MM.1S (cell line): ENCODE results near the gene TANGO2.

Source experiments
- DNase-seq: peaks from one replicate; pipeline ENCODE4 v3.0.0-alpha.2; 2015
- H2AFZ ChIP-seq: fragments of 300-600 bp; sonication (generic); 2 replicates; pipeline ENCODE4 v1.6.0; 2016; ENCODE audit warnings: antibody characterized with exemption, low read length
- H3F3A ChIP-seq: fragments of 300-600 bp; sonication (generic); 2 replicates; pipeline ENCODE4 v1.6.1; 2016; ENCODE audit warnings: mild to moderate bottlenecking, antibody characterized with exemption, low read length, moderate library complexity, mixed read lengths; ENCODE audit not compliant: insufficient read depth
- H3K27ac ChIP-seq: fragments of 300-600 bp; sonication (generic); 2 replicates; pipeline ENCODE4 v1.5.1; 2016; ENCODE audit warnings: mild to moderate bottlenecking, low read length
- H3K27me3 ChIP-seq: fragments of 300-600 bp; sonication (generic); replicated peaks from 2 replicates; pipeline ENCODE4 v1.6.0; 2016; ENCODE audit warnings: low read length; ENCODE audit not compliant: insufficient read depth
- H3K36me3 ChIP-seq: fragments of 300-600 bp; sonication (generic); replicated peaks from 2 replicates; pipeline ENCODE4 v1.6.1; 2016; ENCODE audit warnings: mild to moderate bottlenecking, low read length, mixed read lengths; ENCODE audit not compliant: insufficient read depth
- H3K4me1 ChIP-seq: fragments of 300-600 bp; sonication (generic); 2 replicates; pipeline ENCODE4 v1.6.1; 2016; ENCODE audit warnings: low read length, mixed read lengths
- H3K4me2 ChIP-seq: fragments of 300-600 bp; sonication (generic); 2 replicates; pipeline ENCODE4 v1.6.0; 2016; ENCODE audit warnings: low read depth, low read length
- H3K4me3 ChIP-seq: fragments of 300-600 bp; sonication (generic); 2 replicates; pipeline ENCODE4 v1.5.1; 2016; ENCODE audit warnings: low read length, mixed read lengths
- H3K79me2 ChIP-seq: fragments of 300-600 bp; sonication (generic); 2 replicates; pipeline ENCODE4 v1.6.1; 2016; ENCODE audit warnings: mixed run types, low read length, mixed read lengths
- H3K9ac ChIP-seq: fragments of 300-600 bp; sonication (generic); 2 replicates; pipeline ENCODE4 v1.6.1; 2016; ENCODE audit warnings: low read length, mixed read lengths
- H3K9me2 ChIP-seq: fragments of 300-600 bp; sonication (generic); replicated peaks from 2 replicates; pipeline ENCODE4 v1.6.1; 2016; ENCODE audit warnings: mild to moderate bottlenecking, low read length, mixed read lengths; ENCODE audit not compliant: insufficient read depth
- H3K9me3 ChIP-seq: fragments of 300-600 bp; sonication (generic); replicated peaks from 2 replicates; pipeline ENCODE4 v1.6.1; 2016; ENCODE audit warnings: mild to moderate bottlenecking, low read length, mixed read lengths; ENCODE audit not compliant: insufficient read depth
- H4K20me1 ChIP-seq: fragments of 300-600 bp; sonication (generic); 2 replicates; pipeline ENCODE4 v1.6.1; 2016; ENCODE audit warnings: mild to moderate bottlenecking, low read length, moderate library complexity, mixed read lengths; ENCODE audit not compliant: insufficient read depth
- EZH2 ChIP-seq: fragments of 300-600 bp; sonication (generic); optimal IDR thresholded peaks from 2 replicates; pipeline ENCODE3; 2017; ENCODE audit warnings: low read depth, mild to moderate bottlenecking, antibody characterized with exemption, low read length, mixed read lengths
- EZH2phosphoT487 ChIP-seq: fragments of 300-600 bp; sonication (generic); IDR thresholded peaks from 2 replicates; pipeline ENCODE4 v1.6.1; 2018; ENCODE audit warnings: antibody characterized with exemption, low read length
- TF ChIP-seq, protein P1 (sequence below): fragments of 300-600 bp; sonication (generic); IDR thresholded peaks from 2 replicates; pipeline ENCODE4 v1.5.1; 2016; ENCODE audit warnings: antibody characterized with exemption, low read length, mixed read lengths

The TANGO2 gene

GRCh38 chr22:20018001-20018400 lies 2.9 kb upstream of the TANGO2 start:
- Histone ChIP-seq H3K79me2 (peaks cover 19% of the 10 kb centered on the region), H3F3A (no peaks in the 10 kb centered on the region), H3K36me3 (no peaks in the 10 kb centered on the region), H3K9me2 (no peaks in the 10 kb centered on the region), H3K9me3 (no peaks in the 10 kb centered on the region), H3K4me2 (no peak overlapping the region), H3K9ac (no peak overlapping the region), H3K4me3 (no peak overlapping the region), H2AFZ (no peak overlapping the region), H4K20me1 (no peaks in the 10 kb centered on the region), H3K4me1 (peaks cover 9% of the 10 kb centered on the region), H3K27ac (no peak overlapping the region), H3K27me3 (peaks cover 50% of the 10 kb centered on the region)
- TF ChIP-seq EZH2: no peak
- TF ChIP-seq, protein P1, sequence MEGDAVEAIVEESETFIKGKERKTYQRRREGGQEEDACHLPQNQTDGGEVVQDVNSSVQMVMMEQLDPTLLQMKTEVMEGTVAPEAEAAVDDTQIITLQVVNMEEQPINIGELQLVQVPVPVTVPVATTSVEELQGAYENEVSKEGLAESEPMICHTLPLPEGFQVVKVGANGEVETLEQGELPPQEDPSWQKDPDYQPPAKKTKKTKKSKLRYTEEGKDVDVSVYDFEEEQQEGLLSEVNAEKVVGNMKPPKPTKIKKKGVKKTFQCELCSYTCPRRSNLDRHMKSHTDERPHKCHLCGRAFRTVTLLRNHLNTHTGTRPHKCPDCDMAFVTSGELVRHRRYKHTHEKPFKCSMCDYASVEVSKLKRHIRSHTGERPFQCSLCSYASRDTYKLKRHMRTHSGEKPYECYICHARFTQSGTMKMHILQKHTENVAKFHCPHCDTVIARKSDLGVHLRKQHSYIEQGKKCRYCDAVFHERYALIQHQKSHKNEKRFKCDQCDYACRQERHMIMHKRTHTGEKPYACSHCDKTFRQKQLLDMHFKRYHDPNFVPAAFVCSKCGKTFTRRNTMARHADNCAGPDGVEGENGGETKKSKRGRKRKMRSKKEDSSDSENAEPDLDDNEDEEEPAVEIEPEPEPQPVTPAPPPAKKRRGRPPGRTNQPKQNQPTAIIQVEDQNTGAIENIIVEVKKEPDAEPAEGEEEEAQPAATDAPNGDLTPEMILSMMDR: no peak
- no peak for TF ChIP-seq EZH2phosphoT487
- no peak for DNase-seq

DNA sequence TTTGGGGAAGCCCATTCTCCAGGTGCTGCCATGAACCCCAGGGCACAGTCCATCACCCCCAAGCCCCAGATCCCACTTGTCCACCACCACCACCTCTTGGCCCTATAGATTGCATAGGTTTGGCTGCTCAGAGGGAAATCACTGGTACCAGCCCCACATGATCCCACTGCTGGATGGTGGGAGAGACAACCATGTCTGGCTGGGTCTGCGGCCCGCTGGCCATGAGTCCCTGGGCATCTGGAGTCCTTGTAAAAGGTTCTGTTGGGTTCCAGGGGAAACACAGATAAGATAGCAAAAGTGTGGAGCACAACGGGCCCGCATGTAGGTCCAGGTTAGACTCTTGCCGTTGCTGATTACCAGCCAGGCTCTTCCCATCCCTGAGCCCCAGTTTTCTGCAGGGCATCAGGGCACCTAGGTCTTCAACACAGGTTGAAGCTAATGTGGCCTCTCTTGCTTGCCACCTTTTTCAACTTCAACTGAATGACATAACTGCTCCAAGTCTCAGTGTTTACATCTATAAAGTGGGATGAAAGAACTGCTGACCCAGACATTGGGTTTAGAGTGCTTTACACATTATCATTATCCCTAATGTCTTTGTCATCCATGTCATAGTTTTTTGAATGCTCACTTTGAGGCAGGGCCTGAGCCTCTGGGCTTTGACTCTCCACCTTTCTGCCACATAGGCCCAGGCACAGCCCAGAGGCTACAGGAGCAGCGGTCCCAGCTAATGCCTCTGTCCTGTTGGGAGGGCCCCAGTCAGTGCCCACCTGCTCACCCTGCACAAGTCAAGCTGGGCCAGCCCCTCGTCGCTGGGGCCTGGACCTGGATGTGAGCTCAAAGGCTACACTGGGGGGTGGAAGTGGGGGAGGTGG lies 1.0 kb upstream of the TANGO2 start:
- H3K27ac ChIP-seq: no peak overlapping the region
- H3K79me2 ChIP-seq: peaks cover 22% of the 10 kb centered on the region
- peak overlapping the region; percentile 99 for H3K4me2 ChIP-seq
- peaks cover 9% of the 10 kb centered on the region for H3K4me1 ChIP-seq
- peak overlapping the region; percentile 91 for H3K4me3 ChIP-seq
- H3K36me3 ChIP-seq: no peaks in the 10 kb centered on the region
- H3K9me2 ChIP-seq: no peaks in the 10 kb centered on the region
- no peaks in the 10 kb centered on the region for H4K20me1 ChIP-seq
- H2AFZ ChIP-seq: peak overlapping the region; percentile 98
- TF ChIP-seq, protein P1: no peak
- TF ChIP-seq EZH2phosphoT487 (no peak), EZH2 (no peak)
- H3F3A ChIP-seq: no peaks in the 10 kb centered on the region
- no peaks in the 10 kb centered on the region for H3K9me3 ChIP-seq
- H3K9ac ChIP-seq: peak overlapping the region; percentile 66; the same call in 1 of the 2 replicates
- no peak for DNase-seq
- H3K27me3 ChIP-seq: peaks cover 40% of the 10 kb centered on the region

DNA sequence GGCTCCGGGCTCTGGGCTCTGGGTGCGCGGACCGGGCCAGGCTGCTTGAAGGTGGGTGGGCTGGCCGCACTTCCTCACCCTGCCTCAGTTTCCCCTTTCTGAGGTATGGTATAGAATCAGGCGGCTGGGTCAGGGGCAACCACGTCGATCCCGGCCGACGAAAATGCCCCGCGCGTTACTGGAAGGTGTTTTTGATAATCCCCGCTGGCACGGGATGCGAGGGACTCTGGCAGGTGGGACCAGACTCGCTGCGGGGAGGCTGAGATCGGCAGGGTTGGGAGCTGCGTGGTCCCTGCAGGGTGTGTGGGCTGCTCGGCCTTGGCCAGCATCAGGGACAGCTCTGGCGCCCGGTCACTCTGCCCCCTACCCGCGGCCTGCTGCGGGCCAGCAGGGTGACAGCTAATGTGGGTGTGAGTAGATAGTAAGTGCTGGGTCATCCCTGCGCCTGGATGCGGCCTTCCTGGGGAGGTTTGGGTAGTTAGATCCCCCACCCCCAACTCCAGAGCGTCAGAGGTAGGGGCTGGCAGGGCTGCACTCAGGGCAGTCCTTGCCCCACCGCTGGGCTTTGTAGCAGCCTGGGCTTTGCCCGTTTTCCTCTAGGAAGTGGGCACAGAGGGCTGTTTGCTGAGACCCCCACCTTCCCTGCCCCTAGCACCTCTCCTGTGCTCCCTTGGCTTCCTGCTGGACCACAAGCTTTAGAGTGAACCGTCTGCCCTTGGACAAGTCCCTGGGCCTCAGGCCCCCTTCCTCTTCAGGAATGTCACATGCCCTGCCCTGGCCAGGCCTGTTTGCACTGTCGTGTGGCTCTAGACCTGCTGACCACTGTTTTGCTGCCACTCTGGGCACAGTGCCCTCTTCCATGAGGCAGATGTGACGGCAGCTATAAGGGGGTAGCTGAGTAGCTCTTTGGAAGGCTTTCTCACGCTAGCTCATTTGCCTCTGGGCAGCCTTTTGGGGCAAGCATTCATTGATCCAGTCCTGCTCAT lies 579 bp downstream of the TANGO2 start:
- H3K4me1 ChIP-seq: peaks cover 9% of the 10 kb centered on the region
- peaks cover 22% of the 10 kb centered on the region for H3K79me2 ChIP-seq
- H3K36me3 ChIP-seq: no peaks in the 10 kb centered on the region
- no peaks in the 10 kb centered on the region for H3F3A ChIP-seq
- H3K27me3 ChIP-seq: peaks cover 25% of the 10 kb centered on the region
- H3K9ac ChIP-seq: peak overlapping the region; percentile 93
- no peak overlapping the region for H3K27ac ChIP-seq
- H3K9me2 ChIP-seq: no peaks in the 10 kb centered on the region
- DNase-seq: peak; percentile 12
- H4K20me1 ChIP-seq: no peaks in the 10 kb centered on the region
- H2AFZ ChIP-seq: peak overlapping the region; percentile 94
- peak overlapping the region; percentile 100 for H3K4me3 ChIP-seq
- H3K4me2 ChIP-seq: peak overlapping the region; percentile 97
- TF ChIP-seq, protein P1: no peak
- TF ChIP-seq EZH2 (no peak), EZH2phosphoT487 (no peak)
- no peaks in the 10 kb centered on the region for H3K9me3 ChIP-seq
